ENCODE measurements around the gene ACTN3. TPM values are rescaled to one million over a fixed set of nuclear protein-coding genes. Genes with fewer than 3 reads are reported as not detected.

Gene ACTN3
- total RNA-seq, 1 experiment from 2014 or later: not detected

DNA sequence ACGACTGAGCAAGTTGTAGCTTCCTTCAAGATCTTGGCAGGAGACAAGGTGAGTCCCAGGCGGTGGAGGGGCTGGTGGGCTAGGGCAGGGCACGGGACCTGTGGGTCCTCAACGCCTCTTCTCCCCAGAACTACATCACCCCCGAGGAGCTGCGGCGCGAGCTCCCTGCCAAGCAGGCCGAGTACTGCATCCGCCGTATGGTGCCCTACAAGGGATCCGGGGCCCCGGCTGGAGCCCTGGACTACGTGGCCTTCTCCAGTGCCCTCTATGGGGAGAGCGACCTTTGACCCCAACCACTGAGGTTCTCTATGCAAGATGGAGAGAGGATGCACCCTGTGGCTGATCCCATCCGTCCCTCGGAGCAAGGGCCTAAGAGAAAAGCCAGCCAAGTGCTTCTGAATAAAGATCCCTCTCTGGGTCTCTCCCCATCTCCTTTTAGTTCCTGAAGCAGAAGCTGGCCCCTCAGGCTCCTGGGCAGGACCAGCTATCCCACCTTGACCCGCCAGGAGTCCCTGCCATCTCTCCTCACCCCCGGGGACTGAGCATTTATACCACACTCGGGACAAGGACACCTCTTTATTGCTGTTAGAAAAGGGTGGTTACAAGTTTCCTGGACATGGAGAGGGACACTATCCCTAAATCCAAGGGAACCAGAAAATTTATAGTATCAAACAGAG, 16.3 kb downstream of the ACTN3 start:
- CTCF ChIA-PET: no interaction called here
- BruUV-seq (replicated peaks): no TSS peak

DNA sequence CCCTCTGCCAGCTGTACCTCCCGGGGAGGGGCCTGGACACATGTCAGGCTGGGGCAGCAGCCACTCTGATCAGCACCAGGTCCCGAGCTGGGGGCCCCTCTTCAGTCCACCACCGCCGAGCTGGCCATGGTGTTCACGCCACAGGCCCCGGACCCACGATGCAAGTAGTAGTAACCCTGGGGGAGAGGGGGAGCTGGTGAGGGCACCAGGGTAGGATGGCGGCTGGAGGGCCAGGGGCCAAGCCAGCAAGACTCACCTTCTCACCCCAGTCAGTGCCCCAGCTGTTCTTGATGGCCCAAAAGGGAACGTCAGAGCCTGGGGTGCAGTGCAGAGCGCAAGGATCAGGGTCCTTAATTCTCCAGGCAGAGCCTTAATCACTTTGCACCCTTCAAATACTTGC, 17.1 kb downstream of the ACTN3 start:
- POLR2A ChIA-PET (ENCODE audit: low non-redundant PET): no interaction called here
- no peak overlapping the region for H3K4me3 ChIP-seq (ENCODE audit: low read depth, low read length, poor library complexity, severe bottlenecking)
- TF ChIP-seq, protein P1, sequence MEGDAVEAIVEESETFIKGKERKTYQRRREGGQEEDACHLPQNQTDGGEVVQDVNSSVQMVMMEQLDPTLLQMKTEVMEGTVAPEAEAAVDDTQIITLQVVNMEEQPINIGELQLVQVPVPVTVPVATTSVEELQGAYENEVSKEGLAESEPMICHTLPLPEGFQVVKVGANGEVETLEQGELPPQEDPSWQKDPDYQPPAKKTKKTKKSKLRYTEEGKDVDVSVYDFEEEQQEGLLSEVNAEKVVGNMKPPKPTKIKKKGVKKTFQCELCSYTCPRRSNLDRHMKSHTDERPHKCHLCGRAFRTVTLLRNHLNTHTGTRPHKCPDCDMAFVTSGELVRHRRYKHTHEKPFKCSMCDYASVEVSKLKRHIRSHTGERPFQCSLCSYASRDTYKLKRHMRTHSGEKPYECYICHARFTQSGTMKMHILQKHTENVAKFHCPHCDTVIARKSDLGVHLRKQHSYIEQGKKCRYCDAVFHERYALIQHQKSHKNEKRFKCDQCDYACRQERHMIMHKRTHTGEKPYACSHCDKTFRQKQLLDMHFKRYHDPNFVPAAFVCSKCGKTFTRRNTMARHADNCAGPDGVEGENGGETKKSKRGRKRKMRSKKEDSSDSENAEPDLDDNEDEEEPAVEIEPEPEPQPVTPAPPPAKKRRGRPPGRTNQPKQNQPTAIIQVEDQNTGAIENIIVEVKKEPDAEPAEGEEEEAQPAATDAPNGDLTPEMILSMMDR (conservative IDR thresholded peaks at IDR 0.05; ENCODE audit: low read depth, low read length): no peak
- TF ChIP-seq EZH2 (IDR thresholded peaks at IDR 0.05; ENCODE audit: borderline replicate concordance, low read depth, low read length, poor library complexity, severe bottlenecking): no peak
- no peak overlapping the region for H3K27ac ChIP-seq (ENCODE audit: low read depth, low read length, poor library complexity, severe bottlenecking)
- H3K27me3 ChIP-seq (replicated peaks; ENCODE audit: insufficient read depth, low read depth, low read length, poor library complexity): peaks cover 3% of the 10 kb centered on the region
- no peak for DNase-seq (ENCODE audit: low spot score)
- H3K36me3 ChIP-seq (ENCODE audit: insufficient read depth, low read length, poor library complexity, severe bottlenecking): no peaks in the 10 kb centered on the region
- no TSS peak for BruUV-seq (replicated peaks)
- peaks cover 5% of the 10 kb centered on the region for H3K4me1 ChIP-seq (ENCODE audit: insufficient read depth, low read length, poor library complexity, severe bottlenecking)
- intact Hi-C loops (cut with micrococcal nuclease; ENCODE audit: unreplicated experiment): no loop called here
- no peaks in the 10 kb centered on the region for H3K9me3 ChIP-seq (ENCODE audit: low read depth, low read length, poor library complexity, severe bottlenecking)
- CTCF ChIA-PET: no interaction called here

More for the DNA sequence above, 16.3 kb downstream of the ACTN3 start:
- Histone ChIP-seq H3K27me3 (replicated peaks; ENCODE audit: insufficient read depth, low read depth, low read length, poor library complexity) (peaks cover 11% of the 10 kb centered on the region), H3K9me3 (ENCODE audit: low read depth, low read length, poor library complexity, severe bottlenecking) (no peaks in the 10 kb centered on the region), H3K27ac (ENCODE audit: low read depth, low read length, poor library complexity, severe bottlenecking) (no peak overlapping the region), H3K4me1 (ENCODE audit: insufficient read depth, low read length, poor library complexity, severe bottlenecking) (peaks cover 2% of the 10 kb centered on the region), H3K4me3 (ENCODE audit: low read depth, low read length, poor library complexity, severe bottlenecking) (no peak overlapping the region), H3K36me3 (ENCODE audit: insufficient read depth, low read length, poor library complexity, severe bottlenecking) (no peaks in the 10 kb centered on the region)
- no peak for DNase-seq (ENCODE audit: low spot score)
- intact Hi-C loops (cut with micrococcal nuclease; ENCODE audit: unreplicated experiment): no loop called here
- POLR2A ChIA-PET (ENCODE audit: low non-redundant PET): no interaction called here
- TF ChIP-seq, protein P1 (conservative IDR thresholded peaks at IDR 0.05; ENCODE audit: low read depth, low read length): no peak
- no peak for TF ChIP-seq EZH2 (IDR thresholded peaks at IDR 0.05; ENCODE audit: borderline replicate concordance, low read depth, low read length, poor library complexity, severe bottlenecking)

DNA sequence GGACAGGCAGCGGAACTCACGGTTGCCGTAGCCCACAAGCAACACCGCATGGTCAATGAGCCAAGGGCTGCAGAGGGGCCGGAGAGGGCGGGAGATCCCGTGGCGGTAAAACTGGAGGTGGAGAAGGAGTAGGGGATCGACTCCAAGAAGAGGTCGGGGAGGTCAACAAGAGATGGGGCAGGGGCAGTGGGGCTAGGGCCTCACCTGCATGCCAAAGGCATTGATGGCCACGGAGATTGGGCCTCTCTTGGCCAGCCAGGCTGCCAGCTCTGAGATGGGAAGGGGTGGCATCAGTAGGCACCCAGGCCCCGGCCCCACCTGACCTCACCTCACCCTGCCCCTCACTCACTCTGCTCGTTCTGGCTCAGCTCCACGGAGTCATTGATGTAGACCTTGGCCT, 17.8 kb downstream of the ACTN3 start:
- CTCF ChIA-PET: no interaction called here
- no peak for DNase-seq (ENCODE audit: low spot score)
- Histone ChIP-seq H3K27ac (ENCODE audit: low read depth, low read length, poor library complexity, severe bottlenecking) (no peak overlapping the region), H3K27me3 (replicated peaks; ENCODE audit: insufficient read depth, low read depth, low read length, poor library complexity) (no peaks in the 10 kb centered on the region), H3K36me3 (ENCODE audit: insufficient read depth, low read length, poor library complexity, severe bottlenecking) (no peaks in the 10 kb centered on the region), H3K4me3 (ENCODE audit: low read depth, low read length, poor library complexity, severe bottlenecking) (no peak overlapping the region), H3K4me1 (ENCODE audit: insufficient read depth, low read length, poor library complexity, severe bottlenecking) (peaks cover 5% of the 10 kb centered on the region), H3K9me3 (ENCODE audit: low read depth, low read length, poor library complexity, severe bottlenecking) (no peaks in the 10 kb centered on the region)
- BruUV-seq (replicated peaks): no TSS peak
- intact Hi-C loops (cut with micrococcal nuclease; ENCODE audit: unreplicated experiment): no loop called here
- TF ChIP-seq, protein P1 (conservative IDR thresholded peaks at IDR 0.05; ENCODE audit: low read depth, low read length): no peak
- TF ChIP-seq EZH2 (IDR thresholded peaks at IDR 0.05; ENCODE audit: borderline replicate concordance, low read depth, low read length, poor library complexity, severe bottlenecking): no peak
- POLR2A ChIA-PET (ENCODE audit: low non-redundant PET): no interaction called here
